ENCODE data around the gene CEBPZ.

CEBPZ gene

GRCh38 chr2:37231241-37232130 is at the start of gene CEBPZ, which contains the start of gene NDUFAF7:
Gene CEBPZ (minus strand): TSS chr2:37231596. CDS start chr2:37231567, 29 bp downstream.
Gene NDUFAF7 (plus strand): TSS chr2:37231658. CDS start chr2:37231706, 48 bp downstream.
- Histone ChIP-seq H3K27me3 (no peaks in the 10 kb centered on the region), H3K9me3 (no peaks in the 10 kb centered on the region), H3K4me3 (ENCODE audit: low read depth in 1 of 2, low read length in 1 of 2) (peak within 1 kb of the TSS; percentile 90 to 97), H3K36me3 (peaks cover 26% of the 10 kb centered on the region), H3K4me1 (ENCODE audit: control insufficient read depth in 1 of 2, insufficient read depth in 1 of 2, low read depth in 1 of 2, low read length in 1 of 2) (peaks cover 34 to 36% of the 10 kb centered on the region in 2 experiments), H3K27ac (peak within 1 kb of the TSS; percentile 95)
- peak; percentile 36 for TF ChIP-seq CTCF (IDR thresholded peaks at IDR 0.05)

GRCh38 chr2:37276291-37276690 is 44.9 kb upstream of the CEBPZ start:
- H3K4me3 ChIP-seq (ENCODE audit: low read depth in 1 of 2, low read length in 1 of 2), result no peak overlapping the region
- TF ChIP-seq CTCF (IDR thresholded peaks at IDR 0.05), result no peak
- H3K9me3 ChIP-seq, result no peaks in the 10 kb centered on the region
- no peak overlapping the region for H3K27ac ChIP-seq
- no peaks in the 10 kb centered on the region for H3K27me3 ChIP-seq
- H3K36me3 ChIP-seq, result no peaks in the 10 kb centered on the region
- H3K4me1 ChIP-seq (ENCODE audit: control insufficient read depth in 1 of 2, insufficient read depth in 1 of 2, low read depth in 1 of 2, low read length in 1 of 2), result peaks cover 57 to 63% of the 10 kb centered on the region in 2 experiments

- no peak for TF ChIP-seq CTCF (IDR thresholded peaks at IDR 0.05)
- H3K36me3 ChIP-seq, result no peaks in the 10 kb centered on the region
- H3K27ac ChIP-seq, result peak overlapping the region; percentile 71
These were observed 43.1 kb upstream of the CEBPZ start for GRCh38 chr2:37274359-37274965.

GRCh38 chr2:37271376-37272067 is 40.1 kb upstream of the CEBPZ start:
- Histone ChIP-seq H3K9me3 (no peaks in the 10 kb centered on the region), H3K36me3 (no peaks in the 10 kb centered on the region), H3K4me3 (ENCODE audit: low read depth in 1 of 2, low read length in 1 of 2) (no peak overlapping the region), H3K27me3 (no peaks in the 10 kb centered on the region), H3K27ac (peak overlapping the region; percentile 29), H3K4me1 (ENCODE audit: control insufficient read depth in 1 of 2, insufficient read depth in 1 of 2, low read depth in 1 of 2, low read length in 1 of 2) (peaks cover 45 to 51% of the 10 kb centered on the region in 2 experiments)
- TF ChIP-seq CTCF (IDR thresholded peaks at IDR 0.05), result no peak

More at GRCh38 chr2:37274359-37274965, 43.1 kb upstream of the CEBPZ start:
- Histone ChIP-seq H3K9me3 (no peaks in the 10 kb centered on the region), H3K4me1 (ENCODE audit: control insufficient read depth in 1 of 2, insufficient read depth in 1 of 2, low read depth in 1 of 2, low read length in 1 of 2) (peaks cover 57 to 64% of the 10 kb centered on the region in 2 experiments), H3K27me3 (no peaks in the 10 kb centered on the region), H3K4me3 (ENCODE audit: low read depth in 1 of 2, low read length in 1 of 2) (peak overlapping the region in 1 of 2 experiments; percentile 25)

- no peak overlapping the region for H3K4me3 ChIP-seq (ENCODE audit: low read depth in 1 of 2, low read length in 1 of 2)
- TF ChIP-seq CTCF (IDR thresholded peaks at IDR 0.05), result no peak
- no peaks in the 10 kb centered on the region for H3K9me3 ChIP-seq
- H3K4me1 ChIP-seq (ENCODE audit: control insufficient read depth in 1 of 2, insufficient read depth in 1 of 2, low read depth in 1 of 2, low read length in 1 of 2), result peaks cover 15 to 19% of the 10 kb centered on the region in 2 experiments
- H3K27me3 ChIP-seq, result no peaks in the 10 kb centered on the region
- H3K27ac ChIP-seq, result no peak overlapping the region
- H3K36me3 ChIP-seq, result peaks cover 17% of the 10 kb centered on the region
These were observed 36.7 kb upstream of the CEBPZ start for GRCh38 chr2:37268111-37268510.
